HG03457 (cell line): ENCODE results near the gene MGAT3.

ENCODE experiments used
- ATAC-seq: cut with Tn5 transposase; IDR thresholded peaks from one replicate; pipeline ENCODE4 v1.9.1; 2021; ENCODE audit warnings: moderate number of reproducible peaks; ENCODE audit not compliant: unreplicated experiment

Gene MGAT3

GRCh38 chr22:39427751-39428596 lies 28.8 kb upstream of the MGAT3 start:
- ATAC-seq, result no peak

DNA sequence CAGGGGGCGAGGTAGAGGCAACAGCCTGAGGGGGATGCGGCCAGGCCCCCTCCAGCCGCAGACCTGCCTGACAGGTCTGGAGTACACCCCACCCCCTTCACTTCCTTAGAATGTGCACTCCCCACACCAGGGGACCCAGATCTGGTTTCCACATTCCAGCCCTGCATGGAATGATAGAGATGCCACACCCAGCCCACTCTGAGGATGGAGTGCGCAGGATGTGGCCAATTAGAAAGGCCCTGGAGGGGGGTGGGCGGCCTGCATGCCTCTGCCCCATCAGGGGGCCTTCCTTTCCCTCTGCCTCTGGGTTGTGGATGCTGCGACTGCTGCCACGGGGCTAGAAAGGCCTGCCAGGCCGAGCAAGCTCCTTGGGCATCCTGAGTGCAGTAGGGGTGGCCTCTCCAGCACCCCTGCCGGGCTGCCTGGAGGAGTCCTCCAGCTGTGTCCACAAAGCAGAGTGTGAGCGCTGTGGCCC lies 28.2 kb upstream of the MGAT3 start:
- no peak for ATAC-seq

GRCh38 chr22:39429186-39429585 lies 27.6 kb upstream of the MGAT3 start:
- no peak for ATAC-seq

GRCh38 chr22:39429916-39430575 lies 26.8 kb upstream of the MGAT3 start:
- ATAC-seq, result no peak

DNA sequence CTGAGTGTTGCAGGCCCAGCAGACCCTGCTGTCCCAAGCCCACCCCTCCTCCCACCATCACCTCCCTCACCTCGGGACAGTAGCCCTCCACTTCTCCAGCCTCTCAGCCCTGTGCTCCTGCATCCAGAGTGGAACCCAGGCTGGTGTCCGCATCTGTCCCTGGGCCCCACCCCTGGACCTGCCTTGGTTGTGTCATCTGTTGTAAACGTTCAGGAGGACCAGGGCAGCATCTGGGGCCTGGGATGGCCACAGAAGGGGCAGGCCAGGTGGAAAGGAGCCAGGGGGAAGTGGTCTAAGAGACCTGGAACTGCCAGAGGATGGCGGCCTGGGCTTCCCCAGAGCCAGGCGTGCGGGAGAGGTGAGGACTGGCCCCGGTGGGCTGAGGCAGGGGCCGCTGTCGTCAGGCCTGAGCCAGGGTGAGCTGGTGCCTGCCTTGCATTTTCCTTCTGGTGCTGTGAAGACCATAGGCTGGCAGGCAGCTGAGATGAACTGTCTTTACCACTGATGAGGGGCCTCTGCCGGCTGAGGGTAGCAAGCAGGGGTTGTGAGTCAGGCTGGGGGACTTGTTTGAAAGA lies 26.1 kb upstream of the MGAT3 start:
- ATAC-seq, result no peak

- no peak for ATAC-seq
Observed at GRCh38 chr22:39431216-39431801, 25.5 kb upstream of the MGAT3 start.

GRCh38 chr22:39431821-39432251 lies 25.0 kb upstream of the MGAT3 start:
- no peak for ATAC-seq

GRCh38 chr22:39432361-39432811 lies 24.4 kb upstream of the MGAT3 start:
- ATAC-seq, result no peak

DNA sequence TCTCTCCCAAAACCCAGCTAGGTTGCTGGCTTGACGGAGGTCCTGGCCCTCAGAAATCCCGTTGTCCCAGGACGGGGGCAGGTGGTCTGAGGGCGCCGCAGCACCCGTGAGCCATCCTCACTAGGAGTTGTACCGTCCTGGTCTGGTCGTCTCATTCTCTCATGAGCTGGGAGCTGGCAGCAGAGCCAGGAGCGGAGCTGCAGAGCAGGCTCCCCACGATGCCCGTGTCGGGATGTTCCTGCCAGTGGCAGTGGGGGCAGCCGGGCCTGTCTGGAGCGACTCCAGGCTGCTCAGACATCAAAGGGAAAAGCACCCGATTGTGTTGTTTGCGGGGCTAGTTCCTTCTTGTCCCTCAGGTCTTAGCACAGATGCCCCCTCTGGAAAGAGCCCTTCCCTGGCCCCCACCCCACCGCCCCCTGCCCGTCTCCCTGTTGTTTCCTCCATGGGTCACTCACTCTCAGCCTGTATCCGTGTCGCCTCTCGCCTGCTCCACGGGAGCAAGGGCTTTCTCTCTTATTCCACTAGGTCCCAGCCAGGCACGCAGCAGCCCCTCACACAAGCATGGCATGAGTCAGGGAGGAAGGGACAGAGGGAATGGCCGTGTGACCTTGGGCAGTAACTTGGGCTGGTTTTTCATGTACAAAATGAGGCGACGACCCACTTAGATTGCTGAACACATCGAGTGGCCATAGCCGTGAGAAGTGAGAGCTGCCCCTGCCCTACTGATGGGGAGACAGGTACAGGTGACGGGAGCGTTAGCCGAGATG lies 23.2 kb upstream of the MGAT3 start:
- no peak for ATAC-seq

GRCh38 chr22:39434243-39434653 lies 22.6 kb upstream of the MGAT3 start:
- ATAC-seq, result no peak

DNA sequence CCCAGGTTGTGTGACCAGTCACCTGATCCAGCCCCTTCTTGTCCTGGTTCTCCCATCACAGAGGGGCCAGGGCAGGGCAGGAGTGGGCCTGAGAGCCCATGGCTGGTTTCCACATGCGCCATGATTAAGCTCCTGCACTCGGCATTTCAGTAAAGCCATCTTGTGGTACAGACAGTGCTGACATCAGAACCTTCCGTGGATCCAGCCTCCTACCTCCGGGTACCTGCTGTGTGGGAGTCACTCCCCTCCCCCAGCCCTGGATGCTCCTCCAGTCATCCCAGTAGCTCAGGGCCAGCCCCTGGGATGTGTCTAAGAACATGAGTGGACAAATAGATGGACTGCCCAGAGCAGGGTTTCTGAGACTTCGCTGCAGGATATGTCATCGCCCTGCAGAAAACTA lies 22.1 kb upstream of the MGAT3 start:
- ATAC-seq, result no peak

- no peak for ATAC-seq
Observed at GRCh38 chr22:39435616-39436015, 21.2 kb upstream of the MGAT3 start.

- no peak for ATAC-seq
Observed at GRCh38 chr22:39437791-39438704, 18.8 kb upstream of the MGAT3 start.

DNA sequence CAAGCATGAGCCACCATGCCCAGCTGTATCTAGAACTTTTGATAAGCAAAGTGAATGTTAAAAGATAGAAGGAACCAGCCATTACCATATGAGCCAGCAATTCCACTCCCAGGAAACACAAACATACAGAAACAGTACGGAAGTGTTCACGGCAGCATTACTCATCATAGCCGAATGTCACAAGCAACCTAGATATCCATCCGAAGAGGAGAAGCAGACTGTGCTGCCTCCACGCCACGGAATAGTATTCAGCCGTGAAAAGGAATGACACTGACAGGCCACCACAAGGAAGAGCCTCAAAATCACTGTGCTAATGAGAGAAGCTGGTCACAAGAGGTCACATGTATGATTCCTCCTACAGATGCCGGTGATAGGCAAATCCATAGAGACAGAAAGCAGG lies 17.6 kb upstream of the MGAT3 start:
- no peak for ATAC-seq

GRCh38 chr22:39443398-39443797 lies 13.4 kb upstream of the MGAT3 start:
- ATAC-seq, result no peak

DNA sequence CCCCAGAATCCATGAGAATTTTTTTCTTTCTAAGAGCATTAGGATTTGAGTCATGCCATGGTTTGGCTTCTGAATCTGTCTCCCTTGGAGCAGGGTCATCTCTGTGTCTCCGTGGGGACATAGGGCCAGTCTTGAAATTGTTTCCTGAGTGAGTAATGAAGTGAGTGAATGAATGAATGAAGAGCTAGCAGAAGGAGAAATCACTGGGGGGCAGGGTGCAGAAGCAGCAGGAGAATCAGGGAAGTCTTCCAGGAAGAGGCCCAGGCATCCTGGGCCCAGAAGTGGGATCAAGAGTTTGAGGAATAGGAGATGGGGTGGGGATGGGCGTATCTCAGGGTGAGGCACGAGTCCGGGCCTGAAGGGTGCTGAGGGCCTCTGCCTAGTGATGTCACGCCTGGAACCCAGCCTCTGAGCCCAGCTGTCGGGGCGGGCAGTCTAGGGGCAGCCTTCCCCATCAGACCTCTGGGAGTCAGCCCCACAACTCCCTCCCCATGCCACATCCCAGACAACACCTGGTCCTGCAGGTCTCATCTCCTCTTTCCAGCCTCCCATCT lies 12.5 kb upstream of the MGAT3 start:
- no peak for ATAC-seq

DNA sequence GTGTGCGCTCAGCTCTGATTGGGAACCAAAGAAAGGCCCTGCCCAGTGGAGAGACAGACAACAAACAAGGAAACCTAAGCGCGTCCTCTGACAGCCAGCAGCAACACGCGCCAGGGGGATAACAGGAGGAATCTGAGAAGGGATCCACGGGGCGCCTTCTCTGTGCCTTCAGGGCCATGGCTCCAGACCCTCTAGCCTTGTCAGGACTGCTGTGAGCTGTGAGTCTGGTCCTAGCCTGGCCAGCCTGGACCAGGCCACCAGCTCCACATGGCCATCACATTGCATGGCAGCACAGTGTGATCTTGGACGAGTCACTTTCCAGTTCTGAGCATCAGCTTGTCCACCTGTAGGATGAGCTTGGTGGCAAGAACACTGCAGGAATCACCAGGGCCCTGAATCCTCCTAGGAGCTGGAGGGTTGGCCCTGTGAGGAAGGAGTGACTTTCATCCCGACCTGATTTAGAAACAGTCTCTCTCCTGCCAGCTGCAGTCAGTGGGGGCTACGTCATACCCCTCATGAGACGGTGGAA lies 11.8 kb upstream of the MGAT3 start:
- ATAC-seq, result no peak

DNA sequence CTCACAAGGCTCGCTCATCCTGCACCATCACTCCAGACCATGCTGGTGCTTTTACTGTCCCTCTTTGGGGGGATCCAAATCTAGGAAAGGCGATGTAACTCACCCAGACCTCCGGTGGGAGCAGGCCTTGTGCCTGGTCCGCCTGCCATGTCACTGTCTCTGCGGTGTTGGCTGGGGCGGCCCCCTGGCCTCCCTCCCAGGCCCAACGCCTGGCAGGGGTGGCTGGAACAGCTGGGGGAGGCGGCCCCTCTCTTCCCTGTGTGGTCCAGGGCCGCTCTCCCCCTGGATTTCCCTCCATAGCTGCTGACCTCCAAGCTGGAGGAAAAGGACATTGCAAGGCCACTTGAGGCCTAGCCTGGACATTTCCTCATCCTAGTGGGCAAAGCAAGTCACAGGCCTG lies 11.1 kb upstream of the MGAT3 start:
- ATAC-seq, result no peak

DNA sequence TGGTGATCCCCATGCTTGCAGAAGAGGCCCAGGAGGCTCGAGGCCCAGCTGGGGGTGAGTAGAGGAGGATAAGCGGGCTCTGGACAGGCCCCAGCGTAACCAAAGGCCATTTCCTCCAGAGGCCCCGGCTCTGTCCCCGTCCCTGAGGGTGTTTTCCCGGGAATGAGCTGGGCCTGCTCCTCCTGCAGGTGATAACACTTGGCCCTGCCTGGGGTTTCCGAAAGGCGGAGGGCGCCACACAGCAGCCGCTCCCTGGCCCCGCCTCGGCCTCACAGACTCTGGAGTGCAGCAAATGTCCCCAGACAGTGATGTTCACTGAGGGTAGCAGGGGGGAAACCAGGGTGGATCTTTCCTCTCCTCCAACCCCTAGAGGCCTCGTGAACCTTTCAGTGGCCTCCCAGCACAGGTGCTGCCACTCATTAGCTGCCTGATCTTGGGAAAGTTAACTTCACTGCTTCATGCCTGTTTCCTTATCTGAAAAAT lies 10.5 kb upstream of the MGAT3 start:
- no peak for ATAC-seq
